Gastroesophageal sphincter (tissue), 3 donors: ENCODE results near the gene DPM1.
"Not testable (repeated sequence)": the region's sequence is repeated elsewhere in the genome, so short reads cannot be mapped to it uniquely, and the experiment has no call there.

Source experiments
- CTCF ChIP-seq, 4 experiments: fragments of 200-600 bp in 2 of 4; fragments of 450-650 bp in 2 of 4; sonication (generic) in 1 of 4; IDR thresholded peaks; one replicate each; pipeline ENCODE4 v1.5.1; 2017 to 2019; ENCODE audit warnings: antibody characterized with exemption in 4 of 4, mild to moderate bottlenecking in 2 of 4, moderate library complexity in 2 of 4
- POLR2A ChIP-seq, 2 donors: fragments of 450-650 bp; IDR thresholded peaks; one replicate each; pipeline ENCODE4 v1.6.1; 2017; ENCODE audit warnings: antibody characterized with exemption in 2 of 2, mild to moderate bottlenecking in 2 of 2, moderate library complexity in 1 of 2
- POLR2AphosphoS5 ChIP-seq: sonication (generic); formaldehyde crosslinking; IDR thresholded peaks from one replicate; pipeline ENCODE4 v1.6.1; 2017; ENCODE audit warnings: antibody characterized with exemption

- not testable (repeated sequence) for TF ChIP-seq CTCF (IDR thresholded peaks at IDR 0.05); POLR2AphosphoS5; POLR2A (IDR thresholded peaks at IDR 0.05)
Observed at GRCh38 chr20:50978533-50978932, 20.2 kb upstream of the DPM1 start.
